NCI-H226 (cell line): Measurements from ENCODE around the gene HTR3B.
"Not testable (repeated sequence)": the region's sequence is repeated elsewhere in the genome, so short reads cannot be mapped to it uniquely, and the experiment has no call there.

Experiments
- DNase-seq: peaks from one replicate; pipeline ENCODE4 v3.0.0-alpha.2; 2015

The HTR3B gene

GRCh38 chr11:113904379-113905101, at the start of gene HTR3B:
HTR3B (plus strand) TSS chr11:113904796; CDS start chr11:113904934, 138 bp downstream.
- DNase-seq = no peak

DNA sequence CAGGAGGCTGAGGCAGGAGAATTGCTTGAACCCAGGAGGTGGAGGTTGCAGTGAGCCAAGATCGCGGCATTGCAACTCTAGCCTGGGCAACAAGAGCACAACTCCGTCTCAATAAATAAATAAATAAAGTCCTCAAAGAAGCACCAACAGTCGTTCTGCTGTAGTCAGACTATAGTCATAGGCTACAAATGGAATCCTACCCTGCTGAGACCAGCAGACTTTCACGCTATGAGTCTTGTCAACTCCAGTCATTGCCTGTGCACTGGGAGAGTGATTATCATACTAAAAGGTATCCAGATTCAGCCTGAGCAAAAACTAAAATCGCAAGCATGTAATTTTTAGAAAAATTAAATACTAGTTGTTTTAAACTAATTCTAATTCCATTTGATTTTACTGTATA, 48.8 kb upstream of the HTR3B start:
- no peak for DNase-seq

GRCh38 chr11:113856966-113857759, 47.4 kb upstream of the HTR3B start:
- DNase-seq = no peak

DNA sequence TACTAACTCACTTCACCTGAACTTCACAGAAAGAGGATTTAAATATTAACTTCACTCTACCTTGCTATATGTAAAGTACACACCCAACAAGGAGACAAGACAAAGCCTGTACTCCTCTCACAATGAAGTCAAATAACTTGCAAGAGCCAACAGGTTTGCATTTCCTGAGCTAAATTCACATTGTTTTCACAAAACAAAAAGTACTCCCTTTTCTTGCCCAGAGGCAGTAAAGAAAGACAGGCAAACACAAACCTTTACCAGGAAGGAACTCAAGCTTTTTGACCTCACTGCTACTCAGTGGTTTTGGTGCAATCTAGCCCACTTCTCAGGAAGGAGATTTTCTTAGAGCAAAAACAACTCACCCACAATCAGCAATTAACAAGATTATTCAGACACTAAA, 44.9 kb upstream of the HTR3B start:
- no peak for DNase-seq

DNA sequence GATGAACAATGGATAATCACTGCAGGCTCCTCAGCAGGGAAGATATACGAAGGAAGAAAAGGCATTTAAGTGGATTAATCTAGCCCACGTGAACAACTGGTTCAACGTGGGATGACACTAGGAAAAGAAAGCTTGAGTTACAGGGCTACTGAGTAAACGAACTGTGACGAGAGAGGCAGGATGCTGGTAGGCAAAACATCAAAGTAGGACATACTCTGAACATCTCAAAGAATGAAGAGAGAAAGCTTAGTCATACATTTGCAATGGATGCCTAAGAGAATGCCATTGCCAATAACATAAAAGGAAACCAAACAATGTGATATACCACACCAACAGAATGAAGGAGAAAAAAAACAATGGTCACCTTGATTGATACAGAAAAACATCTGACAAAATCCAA, 42.2 kb upstream of the HTR3B start:
- no peak for DNase-seq

- no peak for DNase-seq
These were observed 40.2 kb upstream of the HTR3B start for GRCh38 chr11:113864410-113864809.

DNA sequence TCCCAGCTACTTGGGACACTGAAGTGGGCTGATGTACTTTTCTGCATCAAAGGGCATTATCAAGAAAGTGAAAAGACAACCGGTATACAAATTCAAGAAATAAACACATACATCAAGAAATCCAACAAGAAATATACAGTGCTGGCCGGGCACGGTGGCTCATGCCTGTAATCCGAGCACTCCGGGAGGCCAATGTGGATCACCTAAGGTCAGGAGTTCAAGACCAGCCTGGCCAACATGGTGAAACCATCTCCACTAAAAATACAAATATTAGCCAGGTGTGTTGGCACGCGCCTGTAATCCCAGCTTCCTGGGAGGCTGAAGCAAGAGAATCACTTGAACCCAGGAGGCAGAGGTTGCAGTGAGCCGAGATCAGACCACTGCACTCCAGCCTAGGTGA, 38.7 kb upstream of the HTR3B start:
- no peak for DNase-seq

- DNase-seq = no peak
These were observed 36.6 kb upstream of the HTR3B start for GRCh38 chr11:113867843-113868503.

DNA sequence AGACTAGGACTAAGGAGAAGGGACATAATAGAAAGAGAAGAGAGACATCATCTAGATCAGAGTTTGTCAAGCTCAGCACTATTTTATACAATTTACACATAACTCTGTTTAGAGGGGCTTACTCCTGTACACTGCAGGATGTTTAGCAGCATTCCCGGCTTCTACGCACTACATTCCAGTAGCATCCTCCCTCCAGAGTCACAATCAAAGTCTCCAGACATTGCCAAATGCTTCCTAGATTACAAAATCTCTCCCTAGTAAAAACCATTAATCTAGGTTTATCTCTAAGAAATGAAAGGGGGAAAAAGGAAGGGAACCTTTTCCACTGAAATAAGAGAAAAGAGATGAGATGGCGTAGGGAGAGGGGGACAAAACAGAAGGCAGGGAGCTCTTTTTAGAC, 33.3 kb upstream of the HTR3B start:
- DNase-seq = peak; percentile 3

- DNase-seq = no peak
These were observed 31.4 kb upstream of the HTR3B start for GRCh38 chr11:113873236-113873626.

DNA sequence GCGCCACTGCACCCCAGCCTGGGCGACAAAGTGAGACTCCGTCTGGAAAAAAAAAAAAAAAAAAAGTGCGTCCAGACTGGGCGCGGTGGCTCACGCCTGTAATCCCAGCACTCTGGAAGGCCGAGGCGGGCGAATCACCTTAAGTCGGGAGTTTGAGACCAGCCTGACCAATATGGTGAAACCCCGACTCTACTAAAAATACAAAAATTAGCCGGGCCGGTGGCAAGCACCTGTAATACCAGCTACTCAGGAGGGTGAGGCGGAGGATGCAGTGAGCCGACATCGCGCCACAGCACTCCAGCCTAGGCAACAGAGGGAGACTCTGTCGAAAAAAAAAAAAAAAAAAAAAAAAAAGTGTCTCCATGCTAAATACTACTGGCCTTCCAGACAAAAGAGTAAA, 30.5 kb upstream of the HTR3B start:
- no peak for DNase-seq

- no peak for DNase-seq
These were observed 29.9 kb upstream of the HTR3B start for GRCh38 chr11:113874581-113875233.

DNA sequence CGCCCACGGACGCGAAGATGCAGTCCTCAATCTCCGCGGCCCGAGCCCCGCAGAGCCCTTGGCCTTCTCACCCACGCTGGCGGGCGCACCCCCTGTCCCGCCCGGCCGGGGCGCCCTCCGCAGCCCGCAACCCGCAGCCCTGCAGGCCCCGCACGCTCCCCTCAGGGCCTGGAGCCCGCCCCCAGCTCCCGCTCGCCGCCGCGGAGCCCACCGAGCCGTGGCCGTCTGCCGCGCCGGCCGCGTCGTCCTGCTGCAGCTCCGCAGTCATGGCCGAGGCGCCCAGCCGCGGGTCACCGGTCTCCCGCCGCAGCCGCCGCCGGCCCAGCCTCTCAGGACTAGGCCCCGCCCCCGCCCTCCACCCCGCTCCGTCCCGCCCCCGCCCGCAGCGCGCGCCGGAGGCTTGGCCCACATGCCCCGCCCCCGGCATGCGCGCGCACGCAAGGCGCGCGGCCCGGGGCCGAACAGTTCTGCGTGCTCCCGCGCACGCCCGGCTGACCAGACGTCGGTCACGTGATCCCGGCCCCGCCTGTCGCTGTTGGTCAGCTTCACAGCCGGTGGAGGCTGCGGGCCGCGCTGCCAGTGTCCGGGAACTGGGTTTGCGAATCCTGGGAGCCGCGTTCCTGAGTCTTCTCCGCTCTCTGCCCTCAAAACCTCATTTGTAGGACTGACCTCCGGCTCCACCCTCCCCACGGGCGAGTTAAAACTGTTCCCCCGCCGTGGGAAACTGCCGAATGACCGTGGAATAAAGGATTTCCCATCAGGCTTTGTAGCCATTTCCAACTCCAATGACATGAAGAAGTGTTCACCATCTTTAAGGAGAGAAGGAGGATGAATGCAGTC, 29.1 kb upstream of the HTR3B start, which contains the start of gene USP28:
Gene USP28, minus strand, starts transcription at position 339 of the 840 bp plus-strand sequence. Its CDS starts 71 bp downstream, at position 268.
- DNase-seq = peak; percentile 94

DNA sequence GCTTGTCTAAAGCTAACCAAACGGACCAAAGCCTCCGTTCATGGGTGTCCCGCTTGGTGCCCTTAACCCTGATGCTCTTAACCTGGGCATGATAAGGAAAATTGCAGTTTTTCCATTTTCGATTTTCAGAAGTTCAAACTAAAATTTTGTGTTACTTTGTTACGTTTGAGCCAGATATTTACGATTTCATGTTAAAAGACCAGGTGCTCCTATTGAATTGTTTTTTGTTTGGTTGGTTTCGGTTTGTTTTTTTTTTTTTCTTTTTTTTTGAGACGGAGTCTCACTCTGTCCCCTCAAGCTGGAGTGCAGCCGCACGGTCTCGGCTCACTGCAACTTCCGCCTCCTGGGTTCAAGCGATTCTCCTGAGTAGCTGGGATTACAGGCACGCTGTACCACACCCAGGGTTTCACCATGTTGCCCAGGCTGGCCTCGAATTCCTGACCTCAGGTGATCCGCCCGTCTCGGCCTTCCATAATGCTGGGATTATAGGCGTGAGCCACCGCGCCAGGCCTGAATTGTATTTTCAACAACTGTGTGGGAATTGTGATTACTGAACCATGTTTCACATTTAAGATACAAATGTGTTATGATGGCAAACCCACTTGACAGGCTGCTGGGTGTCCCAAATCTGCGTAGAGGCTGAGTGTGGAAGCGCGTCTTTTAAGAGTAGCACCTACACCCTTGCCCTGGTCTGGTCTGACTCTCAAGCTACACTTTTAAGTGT, 28.4 kb upstream of the HTR3B start:
- no peak for DNase-seq

- no peak for DNase-seq
These were observed 27.6 kb upstream of the HTR3B start for GRCh38 chr11:113876798-113877669.

GRCh38 chr11:113877670-113878055, 26.9 kb upstream of the HTR3B start:
- DNase-seq = no peak

GRCh38 chr11:113879446-113879845, 25.1 kb upstream of the HTR3B start:
- not testable (repeated sequence) for DNase-seq

DNA sequence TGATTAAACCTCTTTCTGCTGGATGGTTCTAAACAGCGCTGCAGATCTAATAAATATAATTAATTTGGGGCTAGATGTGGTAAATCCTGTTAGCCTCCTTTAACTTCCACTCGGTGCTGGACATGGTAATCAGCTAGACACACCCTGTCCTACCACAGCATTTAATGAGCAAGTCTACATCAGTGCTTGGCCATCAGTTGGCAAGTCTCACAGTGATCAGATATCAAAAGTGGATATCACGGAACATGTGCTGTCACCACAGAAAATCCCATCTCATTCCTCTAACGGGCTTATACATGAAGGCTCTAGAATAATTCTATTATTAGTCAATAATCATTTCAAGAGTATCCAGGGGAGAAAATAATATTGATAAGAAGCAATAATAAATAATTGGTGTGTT, 23.6 kb upstream of the HTR3B start:
- DNase-seq = no peak

DNA sequence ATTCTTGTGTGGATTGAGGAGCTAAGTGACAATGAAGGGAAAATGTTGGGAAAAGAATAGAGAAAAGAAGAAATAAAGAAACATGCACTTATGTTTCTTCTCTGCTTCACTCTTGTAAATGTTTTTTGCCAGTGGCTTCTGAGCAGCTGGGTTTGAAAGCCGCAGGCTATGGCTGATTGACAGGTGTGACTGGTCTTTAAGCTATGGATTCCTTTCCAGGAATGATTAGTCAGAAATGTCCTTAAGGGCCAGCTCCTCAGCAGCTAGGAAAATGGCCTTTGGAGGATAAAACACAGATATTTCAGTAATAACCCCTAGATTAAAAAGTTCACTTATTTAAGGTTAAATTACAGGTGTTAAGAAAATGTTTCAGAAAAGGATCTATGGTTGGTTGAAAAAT, 22.7 kb upstream of the HTR3B start:
- DNase-seq = no peak

GRCh38 chr11:113884361-113884836, 20.2 kb upstream of the HTR3B start:
- DNase-seq = peak; percentile 50
